Hepatocyte (in vitro differentiated cells): Measurements from ENCODE around the gene CDK6. TPM values are rescaled to one million over a fixed set of nuclear protein-coding genes. Genes with fewer than 3 reads are reported as not detected.
A peak's percentile ranks its signal among the peaks of the same experiment; 100 is the strongest.

Source experiments
- DNase-seq: peaks from one replicate; pipeline ENCODE4 v3.0.0-alpha.2; 2016; ENCODE audit warnings: low spot score
- H2AFZ ChIP-seq: fragments of 200-600 bp; sonication (generic); 2 replicates; pipeline ENCODE4 v1.6.0; 2016; ENCODE audit warnings: antibody characterized with exemption, mild to moderate bottlenecking
- H3K27ac ChIP-seq: fragments of 200-600 bp; sonication (generic); 2 replicates; pipeline ENCODE4 v1.5.1; 2016; ENCODE audit warnings: mild to moderate bottlenecking
- H3K27me3 ChIP-seq: fragments of 200-600 bp; sonication (generic); 2 replicates; pipeline ENCODE4 v1.6.1; 2016
- H3K36me3 ChIP-seq: fragments of 200-600 bp; sonication (generic); replicated peaks from 2 replicates; pipeline ENCODE4 v1.5.1; 2016; ENCODE audit warnings: low read depth; ENCODE audit not compliant: insufficient read depth
- H3K4me1 ChIP-seq: fragments of 200-600 bp; sonication (generic); 2 replicates; pipeline ENCODE4 v1.5.1; 2016; ENCODE audit warnings: mild to moderate bottlenecking, moderate library complexity; ENCODE audit not compliant: insufficient read depth
- H3K4me2 ChIP-seq: fragments of 200-600 bp; sonication (generic); 2 replicates; pipeline ENCODE4 v1.6.0; 2016
- H3K4me3 ChIP-seq: fragments of 200-600 bp; sonication (generic); 2 replicates; pipeline ENCODE4 v1.5.1; 2016; ENCODE audit warnings: mild to moderate bottlenecking
- H3K79me2 ChIP-seq: fragments of 200-600 bp; sonication (generic); 2 replicates; pipeline ENCODE4 v1.6.0; 2017; ENCODE audit warnings: mild to moderate bottlenecking
- H3K9me2 ChIP-seq: fragments of 200-600 bp; sonication (generic); replicated peaks from 2 replicates; pipeline ENCODE4 v1.6.0; 2017; ENCODE audit warnings: mild to moderate bottlenecking; ENCODE audit not compliant: insufficient read depth
- H3K9me3 ChIP-seq: fragments of 200-600 bp; sonication (generic); 2 replicates; pipeline ENCODE4 v1.5.1; 2016; ENCODE audit warnings: low read depth, mild to moderate bottlenecking
- H4K20me1 ChIP-seq: fragments of 200-600 bp; sonication (generic); 2 replicates; pipeline ENCODE4 v1.6.0; 2016; ENCODE audit warnings: mild to moderate bottlenecking; ENCODE audit not compliant: insufficient read depth, poor library complexity, severe bottlenecking
- CTCF ChIP-seq: fragments of 200-600 bp; sonication (generic); IDR thresholded peaks from 2 replicates; pipeline ENCODE4 v1.5.1; 2016; ENCODE audit warnings: antibody characterized with exemption, mild to moderate bottlenecking; ENCODE audit not compliant: poor library complexity
- EZH2 ChIP-seq: fragments of 200-600 bp; sonication (generic); IDR thresholded peaks from 2 replicates; pipeline ENCODE4 v1.6.1; 2016; ENCODE audit warnings: antibody characterized with exemption, mild to moderate bottlenecking, borderline replicate concordance
- EZH2phosphoT487 ChIP-seq: fragments of 200-600 bp; sonication (generic); IDR thresholded peaks from one replicate; pipeline ENCODE4 v1.6.1; 2018; ENCODE audit warnings: antibody characterized with exemption, mild to moderate bottlenecking, low read depth, moderate library complexity; ENCODE audit not compliant: unreplicated experiment, severe bottlenecking
- WGBS: methylation state at CpG from one replicate; pipeline ENCODE4 v1.1.6; 2016; ENCODE audit warnings: low lambda C conversion rate; ENCODE audit errors: missing lambda C conversion rate; 5-methylcytosine and 5-hydroxymethylcytosine counted together
- polyA plus RNA-seq: library from polyadenylated mRNA; unstranded; fragments of >200 nt; fragmentation: Nextera tagmentation; extraction: Ambion mirVana; gene quantifications from 2 replicates; pipeline ENCODE4 v1.2.1, GENCODE V29; 2016
- total RNA-seq: library from RNA; depleted of rRNA; stranded (reverse); fragments of >200 nt; gene quantifications from 2 replicates; pipeline ENCODE4 v1.2.3, GENCODE V29; 2014

The CDK6 gene
- total and polyA plus RNA-seq, 2 experiments from 2014 or later: 18.7 to 64.5 TPM

- peak overlapping the region; percentile 58 for H3K4me3 ChIP-seq
- no peak for TF ChIP-seq EZH2phosphoT487
- TF ChIP-seq CTCF: no peak
- TF ChIP-seq EZH2: no peak
- H3K9me2 ChIP-seq: no peaks in the 10 kb centered on the region
- peak; percentile 44 for DNase-seq
- peaks cover 13% of the 10 kb centered on the region for H4K20me1 ChIP-seq
- H3K79me2 ChIP-seq: peaks cover 47% of the 10 kb centered on the region
- no peaks in the 10 kb centered on the region for H3K36me3 ChIP-seq
- H3K4me1 ChIP-seq: peaks cover 14% of the 10 kb centered on the region
- peak overlapping the region; percentile 82 for H2AFZ ChIP-seq
- no peaks in the 10 kb centered on the region for H3K27me3 ChIP-seq
- peak overlapping the region; percentile 88 for H3K4me2 ChIP-seq
- H3K27ac ChIP-seq: peak overlapping the region; percentile 98
- H3K9me3 ChIP-seq: no peaks in the 10 kb centered on the region
- WGBS: under 1% methylated on average over 42 of the region's 53 CpGs
Measured at GRCh38 chr7:92834507-92835260, 1.7 kb downstream of the CDK6 start.

- Histone ChIP-seq H3K27me3 (no peaks in the 10 kb centered on the region), H2AFZ (peak overlapping the region; percentile 82), H3K79me2 (peaks cover 54% of the 10 kb centered on the region), H3K36me3 (no peaks in the 10 kb centered on the region), H3K27ac (peak overlapping the region; percentile 98), H3K9me3 (no peaks in the 10 kb centered on the region), H3K9me2 (no peaks in the 10 kb centered on the region), H3K4me1 (peaks cover 17% of the 10 kb centered on the region), H4K20me1 (peaks cover 13% of the 10 kb centered on the region), H3K4me2 (peak overlapping the region; percentile 88), H3K4me3 (peak overlapping the region; percentile 58)
- WGBS: under 1% methylated on average over 53 of the region's 54 CpGs
- no peak for TF ChIP-seq EZH2phosphoT487
- TF ChIP-seq CTCF: peak; percentile 33
- peak; percentile 93 for DNase-seq
Measured at GRCh38 chr7:92833766-92834506, 2.4 kb downstream of the CDK6 start.

GRCh38 chr7:92833024-92833765, 3.2 kb downstream of the CDK6 start:
- peak overlapping the region; percentile 58 for H3K4me3 ChIP-seq
- no peaks in the 10 kb centered on the region for H3K27me3 ChIP-seq
- WGBS: under 1% methylated on average over 79 of the region's 83 CpGs
- H2AFZ ChIP-seq: peak overlapping the region; percentile 82
- H3K9me2 ChIP-seq: no peaks in the 10 kb centered on the region
- peaks cover 17% of the 10 kb centered on the region for H3K4me1 ChIP-seq
- H3K4me2 ChIP-seq: peak overlapping the region; percentile 88
- H3K9me3 ChIP-seq: no peaks in the 10 kb centered on the region
- H3K36me3 ChIP-seq: no peaks in the 10 kb centered on the region
- H4K20me1 ChIP-seq: peaks cover 19% of the 10 kb centered on the region
- peak; percentile 93 for DNase-seq
- TF ChIP-seq CTCF (peak; percentile 74), EZH2 (no peak)
- H3K27ac ChIP-seq: peak overlapping the region; percentile 98
- H3K79me2 ChIP-seq: peaks cover 62% of the 10 kb centered on the region
